ENCODE results near the gene ASF1A. TPM values are rescaled to one million over a fixed set of nuclear protein-coding genes. Genes with fewer than 3 reads are reported as not detected.
A peak's percentile ranks its signal among the peaks of the same experiment; 100 is the strongest.

Gene ASF1A
- polyA plus RNA-seq, 1 donor from 2014 or later = 65.6 TPM

- Histone ChIP-seq H3K27ac (ENCODE audit: low read length) (no peak overlapping the region), H3K36me3 (ENCODE audit: insufficient read depth, low read length) (no peaks in the 10 kb centered on the region), H3K4me3 (ENCODE audit: low read length) (peak overlapping the region; percentile 92), H4K20me1 (ENCODE audit: insufficient read depth) (no peaks in the 10 kb centered on the region), H3K4me2 (ENCODE audit: low read length) (no peak overlapping the region), H3K9ac (ENCODE audit: low read length) (no peak overlapping the region), H3K79me2 (replicated peaks; ENCODE audit: insufficient read depth, low read length) (no peaks in the 10 kb centered on the region), H3K9me2 (ENCODE audit: insufficient read depth, low read length) (no peaks in the 10 kb centered on the region), H3K9me3 (ENCODE audit: low read length) (no peaks in the 10 kb centered on the region), H3K27me3 (ENCODE audit: insufficient read depth, low read depth, low read length) (no peaks in the 10 kb centered on the region), H3F3A (ENCODE audit: insufficient read depth, low read length, poor library complexity, severe bottlenecking) (no peaks in the 10 kb centered on the region), H2AFZ (ENCODE audit: low read depth, low read length) (no peak overlapping the region)
- TF ChIP-seq EP300 (conservative IDR thresholded peaks at IDR 0.05; ENCODE audit: poor library complexity, severe bottlenecking) (no peak), RAD21 (conservative IDR thresholded peaks at IDR 0.05) (no peak), CTCF (IDR thresholded peaks at IDR 0.05; ENCODE audit: poor library complexity, severe bottlenecking) (no peak), MXI1 (conservative IDR thresholded peaks at IDR 0.05; ENCODE audit: poor library complexity, severe bottlenecking) (no peak), POLR2AphosphoS5 (IDR thresholded peaks at IDR 0.05) (no peak), TAF1 (IDR thresholded peaks at IDR 0.05; ENCODE audit: low read depth) (no peak), SMC3 (conservative IDR thresholded peaks at IDR 0.05; ENCODE audit: poor library complexity) (no peak), EZH2 (IDR thresholded peaks at IDR 0.05; ENCODE audit: borderline replicate concordance, insufficient read depth, low read length, poor library complexity, severe bottlenecking) (no peak), REST (IDR thresholded peaks at IDR 0.05; ENCODE audit: borderline replicate concordance) (no peak)
Observed at GRCh38 chr6:118935978-118936703, 42.2 kb downstream of the ASF1A start.

GRCh38 chr6:118939683-118940082 lies 45.7 kb downstream of the ASF1A start:
- no peaks in the 10 kb centered on the region for H3K36me3 ChIP-seq (ENCODE audit: insufficient read depth, low read length)
- no peaks in the 10 kb centered on the region for H3K27me3 ChIP-seq (ENCODE audit: insufficient read depth, low read depth, low read length)
- no peak overlapping the region for H2AFZ ChIP-seq (ENCODE audit: low read depth, low read length)
- H3K4me2 ChIP-seq (ENCODE audit: low read length) = no peak overlapping the region
- H3K9me3 ChIP-seq (ENCODE audit: low read length) = no peaks in the 10 kb centered on the region
- no peaks in the 10 kb centered on the region for H3K9me2 ChIP-seq (ENCODE audit: insufficient read depth, low read length)
- no peak overlapping the region for H3K4me3 ChIP-seq (ENCODE audit: low read length)
- no peak overlapping the region for H3K9ac ChIP-seq (ENCODE audit: low read length)
- H3F3A ChIP-seq (ENCODE audit: insufficient read depth, low read length, poor library complexity, severe bottlenecking) = no peaks in the 10 kb centered on the region
- TF ChIP-seq EZH2 (IDR thresholded peaks at IDR 0.05; ENCODE audit: borderline replicate concordance, insufficient read depth, low read length, poor library complexity, severe bottlenecking) (no peak), SMC3 (conservative IDR thresholded peaks at IDR 0.05; ENCODE audit: poor library complexity) (no peak), POLR2AphosphoS5 (IDR thresholded peaks at IDR 0.05) (no peak), EP300 (conservative IDR thresholded peaks at IDR 0.05; ENCODE audit: poor library complexity, severe bottlenecking) (no peak)
- H4K20me1 ChIP-seq (ENCODE audit: insufficient read depth) = no peaks in the 10 kb centered on the region
- H3K27ac ChIP-seq (ENCODE audit: low read length) = no peak overlapping the region
- H3K79me2 ChIP-seq (replicated peaks; ENCODE audit: insufficient read depth, low read length) = no peaks in the 10 kb centered on the region
